Activated CD8-positive, alpha-beta T cell treated with anti-CD3 and anti-CD28 coated beads for 36 hours (primary cell): Measurements from ENCODE around the gene GGNBP2. TPM values are rescaled to one million over a fixed set of nuclear protein-coding genes. Genes with fewer than 3 reads are reported as not detected.

Experiments used
- ATAC-seq: fragments of 200-7000 bp; cut with Tn5 transposase; one replicate; pipeline ENCODE4 v1.10.0; 2021; ENCODE audit warnings: mild to moderate bottlenecking, moderate library complexity
- CTCF ChIA-PET: fragments of 350-600 bp; sonication (Branson Sonifier 250); formaldehyde crosslinking; loops from one replicate; lab custom pipeline; 2021; ENCODE audit warnings: antibody characterized with exemption; lab: Charles Lee
- POLR2A ChIA-PET: fragments of 350-600 bp; sonication (Branson Sonifier 250); formaldehyde crosslinking; loops from one replicate; lab custom pipeline; 2021; ENCODE audit warnings: antibody characterized with exemption; lab: Charles Lee
- DNase-seq: peaks from one replicate; pipeline ENCODE4 v3.0.0-alpha.2; 2020
- H3K27ac Mint-ChIP-seq: one replicate; pipeline ENCODE4 v1.8.0; 2021; ENCODE audit warnings: mild to moderate bottlenecking, mixed read lengths
- H3K27me3 Mint-ChIP-seq: one replicate; pipeline ENCODE4 v1.8.0; 2021; ENCODE audit warnings: mixed read lengths
- H3K36me3 Mint-ChIP-seq: one replicate; pipeline ENCODE4 v1.8.0; 2021; ENCODE audit warnings: low read depth, mixed read lengths
- H3K4me1 Mint-ChIP-seq: one replicate; pipeline ENCODE4 v1.8.0; 2021; ENCODE audit warnings: low read depth, mixed read lengths
- H3K4me3 Mint-ChIP-seq: one replicate; pipeline ENCODE4 v1.8.0; 2021; ENCODE audit warnings: mild to moderate bottlenecking, moderate library complexity, mixed read lengths
- H3K9me3 Mint-ChIP-seq: one replicate; pipeline ENCODE4 v1.8.0; 2021; ENCODE audit warnings: mixed read lengths
- intact Hi-C: fragments of 100-400 bp; cut with micrococcal nuclease; formaldehyde crosslinking; loops from one replicate; pipeline ENCODE4 v1.10.0; 2022
- total RNA-seq, 2 experiments: library from RNA; stranded (reverse); gene quantifications; one replicate each; pipeline ENCODE4 v1.2.3, GENCODE V29; 2021
- TF ChIP-seq, protein P1 (sequence below): fragments of 200-600 bp; IDR thresholded peaks from one replicate; pipeline ENCODE4 v1.8.0; 2022; ENCODE audit warnings: antibody characterized with exemption, mild to moderate bottlenecking

Gene GGNBP2
- total RNA-seq, 2 experiments from 2014 or later = 82.9 to 87.4 TPM

- H3K4me1 Mint-ChIP-seq = peaks cover 18% of the 10 kb centered on the region
- H3K27ac Mint-ChIP-seq = no peak overlapping the region
- POLR2A ChIA-PET = interaction anchor here (1.2 kb wide), 1 partner anchor 15 kb away, joined by 3 read pairs; no protein-coding TSS in a partner anchor
- no peak for DNase-seq
- CTCF ChIA-PET = interaction anchor here (1.2 kb wide), 1 partner anchor 8 kb away, joined by 4 read pairs; no protein-coding TSS in a partner anchor
- H3K4me3 Mint-ChIP-seq = no peak overlapping the region
- no peak for ATAC-seq
- no peaks in the 10 kb centered on the region for H3K27me3 Mint-ChIP-seq
- H3K9me3 Mint-ChIP-seq = no peaks in the 10 kb centered on the region
- H3K36me3 Mint-ChIP-seq = peaks cover 22% of the 10 kb centered on the region
- TF ChIP-seq, protein P1, sequence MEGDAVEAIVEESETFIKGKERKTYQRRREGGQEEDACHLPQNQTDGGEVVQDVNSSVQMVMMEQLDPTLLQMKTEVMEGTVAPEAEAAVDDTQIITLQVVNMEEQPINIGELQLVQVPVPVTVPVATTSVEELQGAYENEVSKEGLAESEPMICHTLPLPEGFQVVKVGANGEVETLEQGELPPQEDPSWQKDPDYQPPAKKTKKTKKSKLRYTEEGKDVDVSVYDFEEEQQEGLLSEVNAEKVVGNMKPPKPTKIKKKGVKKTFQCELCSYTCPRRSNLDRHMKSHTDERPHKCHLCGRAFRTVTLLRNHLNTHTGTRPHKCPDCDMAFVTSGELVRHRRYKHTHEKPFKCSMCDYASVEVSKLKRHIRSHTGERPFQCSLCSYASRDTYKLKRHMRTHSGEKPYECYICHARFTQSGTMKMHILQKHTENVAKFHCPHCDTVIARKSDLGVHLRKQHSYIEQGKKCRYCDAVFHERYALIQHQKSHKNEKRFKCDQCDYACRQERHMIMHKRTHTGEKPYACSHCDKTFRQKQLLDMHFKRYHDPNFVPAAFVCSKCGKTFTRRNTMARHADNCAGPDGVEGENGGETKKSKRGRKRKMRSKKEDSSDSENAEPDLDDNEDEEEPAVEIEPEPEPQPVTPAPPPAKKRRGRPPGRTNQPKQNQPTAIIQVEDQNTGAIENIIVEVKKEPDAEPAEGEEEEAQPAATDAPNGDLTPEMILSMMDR = no peak
- intact Hi-C loops = no loop called here
Observed at GRCh38 chr17:36610474-36610873, 65.8 kb downstream of the GGNBP2 start.

DNA sequence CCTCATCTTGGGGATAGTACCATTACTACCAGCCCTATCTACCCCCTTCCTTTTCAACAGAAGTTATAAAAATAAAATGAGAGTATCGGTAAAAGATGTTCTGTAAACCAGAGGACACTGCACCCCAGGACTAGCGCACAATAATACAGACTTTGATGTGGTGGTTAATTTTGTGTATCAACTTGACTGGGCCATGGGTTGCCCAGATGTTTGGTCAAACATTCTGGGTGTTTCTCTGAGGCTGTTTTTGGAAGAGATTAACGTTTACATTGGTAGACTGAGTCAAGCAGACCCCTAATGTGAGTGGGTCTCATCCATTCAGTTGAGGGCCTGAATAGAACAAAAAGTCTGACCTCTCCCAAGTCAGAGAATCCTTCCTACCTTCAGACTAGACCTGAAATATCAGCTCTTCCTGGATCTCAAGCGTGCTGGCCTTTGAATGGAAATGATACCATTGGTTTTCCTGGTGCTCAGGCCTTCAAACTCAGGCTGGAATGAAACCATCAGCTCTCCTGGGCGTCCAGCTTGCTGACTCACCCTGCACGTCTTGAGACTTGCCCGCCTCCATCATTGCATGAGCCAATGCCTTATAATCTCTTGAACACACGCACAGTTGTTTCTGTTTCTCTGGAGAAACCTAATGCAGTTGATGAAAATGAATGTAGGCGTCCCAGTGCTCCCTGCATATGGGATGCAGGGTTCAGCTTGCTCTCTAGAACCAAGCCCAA, 66.8 kb downstream of the GGNBP2 start:
- POLR2A ChIA-PET = interaction anchor here (1.2 kb wide), 1 partner anchor 14 kb away, joined by 3 read pairs; no protein-coding TSS in a partner anchor
- CTCF ChIA-PET = interaction anchor here (1.0 to 1.2 kb wide), 2 partner anchors 9 to 14 kb away, joined by 3 to 4 read pairs; no protein-coding TSS in a partner anchor

GRCh38 chr17:36612323-36612722, 67.6 kb downstream of the GGNBP2 start:
- Mint-ChIP-seq H3K36me3 (peaks cover 12% of the 10 kb centered on the region), H3K27me3 (no peaks in the 10 kb centered on the region), H3K9me3 (no peaks in the 10 kb centered on the region), H3K4me1 (peaks cover 10% of the 10 kb centered on the region), H3K4me3 (no peak overlapping the region), H3K27ac (no peak overlapping the region)
- TF ChIP-seq, protein P1 = no peak
- CTCF ChIA-PET = no interaction called here
- POLR2A ChIA-PET = no interaction called here
- intact Hi-C loops = no loop called here
- ATAC-seq (no peak), DNase-seq (no peak)

More for the DNA sequence above, 66.8 kb downstream of the GGNBP2 start:
- Mint-ChIP-seq H3K9me3 (no peaks in the 10 kb centered on the region), H3K4me3 (no peak overlapping the region), H3K27me3 (no peaks in the 10 kb centered on the region), H3K4me1 (peaks cover 10% of the 10 kb centered on the region), H3K27ac (no peak overlapping the region), H3K36me3 (peaks cover 12% of the 10 kb centered on the region)
- intact Hi-C loops = no loop called here
- DNase-seq (no peak), ATAC-seq (no peak)
- TF ChIP-seq, protein P1 = no peak

- POLR2A ChIA-PET = no interaction called here
Observed at GRCh38 chr17:36613155-36613554, 68.4 kb downstream of the GGNBP2 start.

More at GRCh38 chr17:36613155-36613554, 68.4 kb downstream of the GGNBP2 start:
- Mint-ChIP-seq H3K36me3 (peaks cover 8% of the 10 kb centered on the region), H3K27ac (no peak overlapping the region), H3K27me3 (no peaks in the 10 kb centered on the region), H3K4me3 (no peak overlapping the region), H3K4me1 (peaks cover 3% of the 10 kb centered on the region), H3K9me3 (no peaks in the 10 kb centered on the region)
- TF ChIP-seq, protein P1 = no peak
- ATAC-seq (no peak), DNase-seq (no peak)
- intact Hi-C loops = no loop called here
- CTCF ChIA-PET = interaction anchor here (1.4 to 7.9 kb wide), 2 partner anchors 10 to 13 kb away, joined by 5 to 44 read pairs; partner anchors contain the start of gene MRM1
